Dedifferentiated amniotic fluid mesenchymal stem cell (primary cell): ENCODE results near the gene TP53TG3E.
"Not testable (repeated sequence)": the region's sequence is repeated elsewhere in the genome, so short reads cannot be mapped to it uniquely, and the experiment has no call there.

Source experiments
- DNase-seq: peaks from one replicate; pipeline ENCODE4 v3.0.0-alpha.2; 2016; ENCODE audit errors: extremely low spot score

TP53TG3E gene, protein sequence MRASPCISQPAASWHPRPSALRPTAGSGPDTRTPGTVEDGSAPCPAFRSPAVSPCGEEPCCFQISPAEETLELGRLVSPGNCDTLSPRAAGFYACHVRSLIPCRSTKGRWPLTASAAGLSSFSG

DNA sequence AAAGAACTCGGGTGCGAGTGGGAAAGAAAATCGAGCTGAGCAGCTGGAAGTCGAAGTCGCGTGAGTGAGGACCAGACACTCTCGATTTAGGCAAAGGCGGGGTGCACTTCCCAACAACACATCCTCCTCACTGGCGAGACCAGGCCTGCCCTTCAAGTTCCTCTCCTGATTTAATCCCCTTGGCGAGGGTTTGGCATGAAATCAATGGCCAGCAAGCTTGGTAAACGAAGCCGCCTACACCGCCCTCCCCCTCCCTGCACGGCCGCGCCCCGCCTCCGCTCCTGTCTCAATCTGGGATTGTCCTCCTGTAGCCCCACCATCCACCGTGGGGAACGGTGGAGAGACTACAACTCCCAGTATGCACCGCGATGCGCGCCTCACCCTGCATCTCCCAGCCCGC lies at the start of gene TP53TG3E:
TSS of gene TP53TG3E (plus strand) at position 301 of the 400 bp plus-strand sequence. CDS start at position 369, 68 bp downstream.
- not testable (repeated sequence) for DNase-seq

- DNase-seq = not testable (repeated sequence)
Observed at GRCh38 chr16:33336226-33337012, 32.3 kb downstream of the TP53TG3E start.

DNA sequence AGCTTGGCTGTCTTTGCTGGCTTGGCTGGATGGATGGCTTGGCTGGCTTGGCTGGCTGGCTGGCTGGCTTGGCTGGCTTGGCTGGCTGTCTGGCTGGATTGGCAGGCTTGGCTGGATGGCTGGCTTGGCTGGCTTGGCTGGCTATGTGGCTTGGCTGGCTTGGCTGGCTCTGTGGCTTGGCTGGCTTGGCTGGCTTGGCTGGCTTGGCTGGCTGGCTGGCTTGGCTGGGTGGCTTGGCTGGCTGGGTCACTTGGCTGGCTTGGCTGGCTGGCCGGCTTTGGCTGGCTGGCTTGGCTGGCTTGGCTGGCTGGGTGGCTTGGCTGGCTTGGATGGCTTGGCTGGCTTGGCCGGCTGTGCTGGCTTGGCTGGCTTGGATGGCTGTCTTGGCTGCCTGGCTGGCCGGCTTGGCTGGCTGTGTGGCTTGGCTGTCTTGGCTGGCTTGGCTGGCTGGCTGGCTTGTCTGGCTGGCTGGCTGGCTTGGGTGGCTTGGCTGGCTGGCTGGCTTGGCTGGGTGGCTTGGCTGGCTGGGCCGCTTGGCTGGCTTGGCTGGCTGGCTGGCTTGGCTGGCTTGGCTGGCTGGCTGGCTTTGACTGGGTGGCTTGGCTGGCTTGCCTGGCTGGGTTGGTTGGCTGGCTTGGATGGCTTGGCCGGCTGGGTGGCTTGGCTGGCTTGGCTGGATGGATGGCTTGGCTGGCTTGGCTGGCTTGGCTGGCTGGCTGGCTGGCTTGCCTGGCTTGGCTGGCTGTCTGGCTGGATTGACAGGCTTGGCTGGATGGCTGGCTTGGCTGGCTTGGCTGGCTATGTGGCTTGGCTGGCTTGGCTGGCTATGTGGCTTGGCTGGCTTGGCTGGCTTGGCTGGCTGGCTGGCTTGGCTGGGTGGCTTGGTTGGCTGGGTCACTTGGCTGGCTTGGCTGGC lies 33.8 kb downstream of the TP53TG3E start:
- DNase-seq = not testable (repeated sequence)

DNA sequence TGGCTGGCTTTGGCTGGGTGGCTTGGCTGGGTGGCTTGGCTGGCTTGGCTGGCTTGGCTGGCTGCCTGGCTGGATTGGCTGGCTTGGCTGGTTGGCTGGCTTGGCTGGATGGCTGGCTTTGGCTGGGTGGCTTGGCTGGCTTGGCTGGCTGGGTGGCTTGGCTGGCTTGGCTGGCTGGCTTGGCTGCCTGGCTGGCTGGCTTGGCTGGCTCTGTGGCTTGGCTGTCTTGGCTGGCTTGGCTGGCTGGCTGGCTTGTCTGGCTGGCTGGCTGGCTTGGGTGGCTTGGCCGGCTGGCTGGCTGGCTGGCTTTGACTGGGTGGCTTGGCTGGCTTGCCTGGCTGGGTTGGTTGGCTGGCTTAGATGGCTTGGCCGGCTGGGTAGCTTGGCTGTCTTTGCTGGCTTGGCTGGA lies 34.4 kb downstream of the TP53TG3E start:
- not testable (repeated sequence) for DNase-seq

GRCh38 chr16:33339093-33340061 lies 35.3 kb downstream of the TP53TG3E start:
- not testable (repeated sequence) for DNase-seq
